SH-SY5Y (cell line): Measurements from ENCODE around the gene DCUN1D5.

ENCODE experiments used
- GATA2 ChIP-seq: IDR thresholded peaks from 2 replicates; pipeline ENCODE4 v1.6.1; 2011; ENCODE audit warnings: mild to moderate bottlenecking, low read depth, low read length
- GATA3 ChIP-seq: IDR thresholded peaks from 2 replicates; pipeline ENCODE4 v1.6.1; 2011; ENCODE audit warnings: low read depth, mild to moderate bottlenecking, low read length, moderate library complexity

DNA sequence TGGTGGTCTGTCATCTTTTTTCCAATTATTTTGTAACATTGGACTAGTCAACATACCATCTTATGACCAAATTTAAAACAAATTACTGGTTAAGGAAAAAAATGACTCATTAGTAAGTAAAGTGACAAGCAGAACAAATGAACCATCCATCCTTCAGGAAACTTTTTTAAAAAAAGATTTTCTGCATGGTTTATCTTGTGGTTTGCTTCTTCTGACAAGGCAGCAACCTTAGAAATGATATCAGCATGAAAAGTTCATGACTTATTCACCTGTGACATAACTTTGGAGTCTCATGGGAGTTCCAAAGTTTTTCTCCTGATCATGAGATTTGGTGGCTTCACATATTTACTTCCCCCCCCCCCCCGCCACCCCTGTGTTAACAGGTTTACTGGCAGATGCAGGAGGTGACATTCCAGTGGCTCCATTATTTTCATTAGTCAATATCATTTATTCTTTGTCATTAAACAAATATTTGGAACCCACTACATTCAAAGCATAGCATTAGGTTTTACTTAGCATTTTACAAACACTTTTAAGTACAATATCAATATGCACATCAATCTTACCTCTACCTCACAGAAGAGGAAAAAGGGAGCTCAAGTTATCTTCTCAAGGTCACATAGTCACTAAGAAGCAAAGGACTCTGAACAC is 40.7 kb downstream of the DCUN1D5 start:
- TF ChIP-seq GATA2 (no peak), GATA3 (no peak)
